Ishikawa (cell line): ENCODE data around the gene LONP1.

Source experiments
- CEBPB ChIP-seq: IDR thresholded peaks from 2 replicates; pipeline ENCODE4 v1.6.1; 2012
- CREB1 ChIP-seq: IDR thresholded peaks from 2 replicates; pipeline ENCODE4 v1.6.1; 2012; ENCODE audit warnings: low read depth
- EGR1 ChIP-seq: IDR thresholded peaks from 2 replicates; pipeline ENCODE4 v1.6.1; 2012
- EP300 ChIP-seq: IDR thresholded peaks from 2 replicates; pipeline ENCODE4 v1.6.1; 2012; ENCODE audit warnings: borderline replicate concordance
- FOXM1 ChIP-seq: IDR thresholded peaks from 2 replicates; pipeline ENCODE4 v1.6.1; 2012; ENCODE audit warnings: low read depth, borderline replicate concordance
- MAX ChIP-seq: IDR thresholded peaks from 2 replicates; pipeline ENCODE4 v1.6.1; 2012
- NFIC ChIP-seq: IDR thresholded peaks from 2 replicates; pipeline ENCODE4 v1.6.1; 2012
- RAD21 ChIP-seq: IDR thresholded peaks from 2 replicates; pipeline ENCODE4 v1.6.1; 2012; ENCODE audit warnings: low read depth
- REST ChIP-seq: IDR thresholded peaks from 2 replicates; pipeline ENCODE4 v1.6.1; 2012; ENCODE audit warnings: low read depth, mild to moderate bottlenecking
- TAF1 ChIP-seq: IDR thresholded peaks from 2 replicates; pipeline ENCODE4 v1.6.1; 2012; ENCODE audit warnings: low read depth, mild to moderate bottlenecking
- TCF12 ChIP-seq: IDR thresholded peaks from 2 replicates; pipeline ENCODE4 v1.6.1; 2012; ENCODE audit warnings: low read depth
- TEAD4 ChIP-seq: IDR thresholded peaks from 2 replicates; pipeline ENCODE4 v1.6.1; 2012
- USF1 ChIP-seq: IDR thresholded peaks from 2 replicates; pipeline ENCODE4 v1.6.1; 2012
- YY1 ChIP-seq: IDR thresholded peaks from 2 replicates; pipeline ENCODE4 v1.6.1; 2012; ENCODE audit warnings: low read depth

- TF ChIP-seq FOXM1 (no peak), REST (no peak), EP300 (no peak), YY1 (no peak), CREB1 (no peak), CEBPB (no peak), TAF1 (no peak), TCF12 (no peak), NFIC (no peak), USF1 (no peak), TEAD4 (no peak), MAX (no peak), RAD21 (no peak), EGR1 (no peak)
Measured at GRCh38 chr19:5753743-5754142, 33.8 kb upstream of the LONP1 start.
